T-helper 2 cell treated with Interferon-gamma antibody and Interleukin-4, amounts not matched to agents 100 ng/mL and 5 ng/mL, for 36 hours (primary cell): ENCODE results near the gene IRGC. TPM values are rescaled to one million over a fixed set of nuclear protein-coding genes. Genes with fewer than 3 reads are reported as not detected.

Source experiments
- intact Hi-C: fragments of 100-400 bp; cut with micrococcal nuclease; formaldehyde crosslinking; loops from one replicate; pipeline ENCODE4 v1.15.1; 2023
- total RNA-seq: library from RNA; stranded (reverse); gene quantifications from 2 replicates; pipeline ENCODE4 v1.2.3, GENCODE V29; 2022

IRGC gene
- total RNA-seq, 1 donor from 2014 or later, result not detected

DNA sequence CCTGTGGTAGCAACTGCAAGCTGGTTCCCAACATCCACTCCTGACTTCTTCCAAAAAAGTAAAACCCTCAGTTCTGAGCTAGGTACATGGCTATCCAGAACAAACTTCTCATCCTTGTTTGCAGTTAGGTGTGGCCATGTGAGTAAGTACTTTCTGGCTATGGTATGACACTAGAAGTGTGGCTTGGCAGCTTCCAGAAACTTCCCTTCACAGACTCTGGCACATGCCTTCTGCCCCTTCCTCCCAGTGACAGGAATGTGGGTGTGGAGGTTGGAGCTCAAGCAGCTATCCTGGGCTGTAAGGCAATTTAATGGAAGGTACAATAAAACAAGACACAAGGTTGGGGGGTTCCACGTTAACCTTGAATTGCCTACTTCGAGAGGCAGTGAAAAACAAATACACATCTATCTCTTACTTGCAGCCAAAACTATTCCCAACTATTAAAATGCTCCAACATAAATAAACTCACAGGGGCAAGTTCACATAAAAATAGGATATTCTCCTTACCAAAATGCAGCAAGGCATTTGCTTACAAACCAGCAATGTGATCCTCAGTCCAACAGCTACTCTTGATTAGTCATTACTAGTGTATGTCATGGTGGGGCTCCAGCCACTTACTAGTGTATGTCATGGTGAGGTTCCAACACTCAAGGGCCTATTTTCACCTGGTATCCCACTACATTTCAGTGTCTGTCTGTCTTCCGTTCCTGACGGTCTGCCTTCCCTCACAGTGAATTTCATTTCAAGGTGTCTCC lies 35.8 kb downstream of the IRGC start:
- intact Hi-C loops, result loop anchor here (10.0 kb wide), 2 partner anchors 217 to 1143 kb away; partner anchors contain the start of genes TOMM40 and ZNF575

GRCh38 chr19:43752287-43752875 lies 36.5 kb downstream of the IRGC start:
- intact Hi-C loops, result loop anchor here (10.0 kb wide), 2 partner anchors 218 to 1142 kb away; partner anchors contain the start of genes TOMM40 and ZNF575

DNA sequence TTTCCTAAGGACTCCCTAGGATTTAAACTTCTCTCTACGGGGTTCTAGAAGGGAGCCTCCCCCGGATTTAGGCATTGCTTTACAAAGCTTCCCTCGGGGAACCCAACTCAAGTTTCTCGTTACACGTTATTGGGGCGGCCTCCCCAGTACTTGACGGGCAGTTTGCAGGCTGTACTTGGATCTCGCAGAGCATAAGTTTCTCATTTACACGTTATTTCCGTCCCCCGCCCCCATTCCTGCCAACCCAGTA lies 38.3 kb downstream of the IRGC start:
- intact Hi-C loops, result loop anchor here (1.0 to 10.0 kb wide), 8 partner anchors 9 to 1141 kb away; partner anchors contain the start of genes IRGQ, TOMM40, ZNF575 and ZNF576

DNA sequence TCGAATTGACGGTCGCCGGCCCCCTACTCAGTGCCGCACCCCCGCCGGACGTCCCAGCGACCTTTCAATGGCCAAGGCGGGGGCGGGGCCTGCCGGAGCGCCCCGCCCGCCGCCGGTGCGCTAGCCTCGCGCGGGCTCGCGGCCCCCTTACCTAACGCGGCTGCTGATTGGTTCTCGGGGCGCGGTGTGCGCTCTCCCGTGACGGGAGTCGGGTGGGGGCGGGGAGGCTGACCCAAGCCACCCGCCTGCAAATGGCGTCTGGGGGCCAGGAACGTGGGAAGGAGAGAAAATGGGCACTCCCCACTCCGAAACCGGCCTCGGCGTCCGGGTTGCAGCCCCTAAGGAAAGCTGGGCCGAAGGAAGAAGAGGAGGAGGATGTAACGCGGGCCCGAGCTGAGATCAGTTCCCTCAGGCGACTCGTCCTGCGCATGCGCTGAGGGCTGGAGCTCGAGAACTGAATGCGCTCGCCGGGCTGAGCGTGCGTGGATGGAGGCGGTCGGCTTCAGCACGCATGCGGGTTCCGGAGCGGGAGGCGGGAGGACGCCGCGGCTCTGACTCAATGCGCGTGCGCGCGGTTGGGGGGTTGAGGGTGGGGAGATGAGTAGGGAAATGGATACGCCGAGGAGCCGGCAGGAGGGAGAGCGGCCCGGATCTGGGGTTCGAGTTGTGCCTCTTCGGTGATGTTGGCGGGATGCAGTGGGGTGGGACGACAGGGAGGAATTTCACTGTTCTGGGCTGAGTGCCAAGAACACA lies 38.8 kb downstream of the IRGC start, which contains the start of gene SMG9:
TSS of gene SMG9 (minus strand) at position 460 of the 753 bp plus-strand sequence. CDS start 4,221 bp downstream, outside the sequence.
- intact Hi-C loops, result loop anchor here (1.0 to 10.0 kb wide), 8 partner anchors 9 to 1140 kb away; partner anchors contain the start of genes IRGQ, TOMM40, ZNF575 and ZNF576

DNA sequence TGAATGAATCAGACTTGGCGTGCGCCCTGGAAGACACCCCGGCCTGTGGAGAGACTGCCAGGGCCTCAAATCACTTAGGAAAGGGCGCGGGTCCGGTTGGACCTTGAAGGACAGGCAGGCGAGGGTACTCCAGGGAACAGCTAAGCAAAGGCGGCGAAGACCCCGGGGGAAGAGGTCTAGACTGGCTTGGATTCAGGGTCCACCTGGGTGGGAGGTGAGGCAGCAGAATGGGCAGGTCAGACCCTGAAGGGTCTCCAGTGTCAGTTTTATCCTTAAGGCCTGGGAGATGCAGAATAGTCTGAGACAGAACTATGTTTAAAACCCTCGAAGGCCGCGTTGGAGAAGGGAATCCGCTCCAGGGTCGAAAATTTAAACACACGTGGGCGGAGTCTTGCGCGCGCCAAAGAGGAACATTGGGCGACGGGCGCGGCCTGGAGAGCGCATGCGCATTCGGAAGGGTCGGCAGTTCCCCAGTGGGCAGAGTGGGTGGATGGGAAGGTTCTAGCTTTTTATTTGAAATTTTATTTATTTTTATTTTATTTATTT lies 39.5 kb downstream of the IRGC start:
- intact Hi-C loops, result loop anchor here (2.0 to 10.0 kb wide), 3 partner anchors 159 to 1139 kb away; partner anchors contain the start of genes IRGQ, TOMM40, ZNF575 and ZNF576

DNA sequence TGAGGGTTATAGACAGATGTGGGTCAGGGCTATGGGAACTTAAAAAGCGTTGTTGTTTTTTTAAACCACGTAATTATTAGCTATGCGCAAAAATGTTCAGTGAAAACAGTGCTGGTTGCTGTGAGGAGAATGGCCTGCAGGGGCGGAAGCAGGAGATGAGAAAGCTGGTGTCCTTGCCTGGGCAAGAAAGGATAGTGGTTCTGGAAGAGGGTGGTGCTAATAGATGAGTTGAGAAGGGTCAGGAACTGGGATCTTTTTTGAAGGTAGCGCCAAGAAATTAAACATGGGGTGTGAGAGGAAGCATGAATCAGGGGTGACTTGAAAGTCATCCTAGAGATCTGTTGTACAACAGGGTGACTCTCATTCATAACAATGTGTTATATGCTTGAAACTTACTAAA lies 43.6 kb downstream of the IRGC start:
- intact Hi-C loops, result loop anchor here (10.0 kb wide), 2 partner anchors 225 to 1135 kb away; partner anchors contain the start of genes TOMM40 and ZNF575

- intact Hi-C loops, result no loop called here
Measured at GRCh38 chr19:43760941-43761340, 45.1 kb downstream of the IRGC start.

DNA sequence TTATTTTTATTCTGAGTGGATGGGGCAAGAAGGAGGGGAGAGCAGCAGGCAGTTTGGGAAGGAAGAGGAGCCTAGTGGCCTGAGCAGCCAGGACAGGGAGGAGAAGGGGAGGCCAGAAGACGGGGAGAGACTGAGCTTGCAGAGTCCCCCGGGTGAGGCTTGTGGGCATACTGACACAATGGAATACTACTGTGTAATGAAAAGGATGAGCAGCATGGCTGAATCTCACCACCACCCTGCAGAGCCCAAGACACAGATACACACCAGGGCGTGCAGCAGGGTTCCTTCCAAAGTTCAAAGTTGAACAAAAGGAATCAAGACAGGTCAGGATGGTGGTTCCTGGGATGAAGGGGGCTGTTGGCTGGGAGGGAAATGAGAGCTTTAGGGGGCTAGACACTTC lies 46.9 kb downstream of the IRGC start:
- intact Hi-C loops, result no loop called here

DNA sequence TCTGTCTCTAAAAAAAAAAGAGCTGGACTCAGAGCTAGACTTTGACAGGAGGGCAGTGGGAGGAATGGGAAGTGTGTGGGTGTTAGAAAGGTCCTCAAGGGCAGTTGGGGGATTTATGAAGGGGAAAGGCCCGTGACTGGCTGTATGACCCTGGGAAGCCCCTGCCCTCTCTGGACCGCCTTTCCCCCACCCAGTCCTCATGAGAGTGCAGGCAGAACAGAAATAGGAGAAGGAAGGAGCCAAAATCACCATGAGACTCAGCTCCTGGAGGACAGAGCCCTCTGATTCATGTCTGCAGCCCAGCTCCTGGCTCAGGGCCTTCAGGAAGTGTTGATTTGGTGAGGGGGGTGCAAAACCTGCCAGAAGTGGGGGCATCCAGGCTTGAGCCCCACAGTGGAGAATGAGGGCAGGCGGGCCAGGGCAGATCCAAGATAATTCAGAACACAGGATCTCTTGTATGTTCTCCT lies 47.6 kb downstream of the IRGC start:
- intact Hi-C loops, result no loop called here

- intact Hi-C loops, result loop anchor here (1.0 to 5.0 kb wide), 4 partner anchors 10 to 97 kb away; partner anchors contain the start of gene SMG9
Measured at GRCh38 chr19:43764684-43765083, 48.8 kb downstream of the IRGC start.

DNA sequence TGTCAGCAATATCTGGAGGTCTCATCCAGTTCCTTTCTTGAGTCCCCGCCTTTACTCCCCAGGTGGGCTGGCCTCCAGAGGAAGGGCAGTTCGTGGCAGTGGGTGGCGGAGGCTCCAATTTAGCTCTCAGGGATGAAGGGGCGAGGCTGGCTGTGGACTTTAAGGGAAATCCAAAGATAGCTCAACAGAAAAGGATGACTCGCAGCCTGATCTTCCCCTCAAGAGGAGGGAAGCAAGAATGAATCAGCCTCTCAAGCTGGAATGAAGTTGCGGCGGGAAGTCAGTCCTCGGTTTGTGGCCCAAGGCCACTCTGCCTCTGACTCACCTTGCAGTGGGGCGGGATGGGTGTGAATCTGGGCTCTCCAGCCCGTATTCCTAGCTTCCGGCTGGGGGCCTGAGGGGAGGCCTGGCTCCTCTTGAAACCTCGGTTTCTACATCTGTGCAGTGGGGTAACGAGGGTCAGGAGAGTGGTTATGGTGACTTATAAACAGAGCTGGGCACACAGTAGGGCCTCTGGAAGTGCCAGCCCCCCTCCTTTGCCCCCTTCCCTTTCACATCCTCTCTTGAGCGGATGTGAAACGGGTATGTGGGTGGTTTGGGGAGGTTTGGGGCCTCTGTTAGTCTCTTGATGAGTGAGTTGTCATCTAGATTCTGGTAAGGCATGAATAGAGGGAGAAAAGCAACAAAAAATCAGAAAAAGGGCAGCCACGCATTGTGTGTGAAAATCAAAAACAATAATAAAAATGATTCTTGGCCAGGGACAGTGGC lies 49.4 kb downstream of the IRGC start:
- intact Hi-C loops, result loop anchor here (1.0 to 5.0 kb wide), 4 partner anchors 11 to 98 kb away; partner anchors contain the start of gene SMG9

DNA sequence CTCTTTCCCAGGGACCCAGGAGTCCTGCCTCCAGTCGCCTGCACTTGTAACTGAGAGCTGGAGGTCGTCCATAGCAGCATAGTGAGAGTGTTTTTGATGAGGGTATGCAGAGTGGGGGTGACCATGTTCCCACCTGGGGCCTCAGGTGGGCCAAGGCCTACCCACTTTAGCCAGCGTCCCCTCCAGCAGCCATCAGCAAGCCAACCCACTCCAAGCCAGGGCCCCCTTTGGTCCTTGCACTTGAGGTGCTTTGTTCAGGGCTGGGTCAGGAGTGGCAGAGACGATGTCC lies 50.8 kb downstream of the IRGC start:
- intact Hi-C loops, result loop anchor here (5.0 kb wide), 1 partner anchor 99 kb away; no protein-coding TSS in a partner anchor

- intact Hi-C loops, result loop anchor here (5.0 kb wide), 1 partner anchor 100 kb away; no protein-coding TSS in a partner anchor
Measured at GRCh38 chr19:43767316-43767715, 51.4 kb downstream of the IRGC start.

GRCh38 chr19:43767818-43768217 lies 51.9 kb downstream of the IRGC start:
- intact Hi-C loops, result loop anchor here (5.0 kb wide), 1 partner anchor 101 kb away; no protein-coding TSS in a partner anchor

- intact Hi-C loops, result loop anchor here (5.0 kb wide), 1 partner anchor 101 kb away; no protein-coding TSS in a partner anchor
Measured at GRCh38 chr19:43768273-43769050, 52.6 kb downstream of the IRGC start.

- intact Hi-C loops, result loop anchor here (5.0 kb wide), 1 partner anchor 102 kb away; no protein-coding TSS in a partner anchor
Measured at GRCh38 chr19:43769256-43769655, 53.4 kb downstream of the IRGC start.
